H1 (cell line): ENCODE measurements around the gene MRFAP1. TPM values are rescaled to one million over a fixed set of nuclear protein-coding genes. Genes with fewer than 3 reads are reported as not detected.

ENCODE experiments used
- polyA plus RNA-seq, 7 experiments: library from polyadenylated mRNA; depleted of rRNA in 3 of 7; stranded (reverse) in 5 of 7; unstranded in 2 of 7; fragments of >200 nt in 5 of 7; fragments of 200-250 nt in 2 of 7; gene quantifications; 1 replicate in 5 of 7; 2 replicates in 1 of 7; 4 replicates in 1 of 7; pipeline versions ENCODE4 v1.2.1 to v1.2.3, GENCODE V29; 2011 to 2013; ENCODE audit warnings: missing spikeins in 2 of 7, mixed read lengths in 2 of 7
- total RNA-seq: library from RNA; stranded (reverse); fragmentation: NEBNext Ultra II Directional; extraction: Animal tissue kit (Norgen Biotek cat#: 25700); gene quantifications from 2 replicates; pipeline ENCODE4 v1.2.1, GENCODE V29; 2021
- TF ChIP-seq, protein P1 (sequence below): fragments of 300-600 bp; sonication (generic); IDR thresholded peaks from 2 replicates; pipeline ENCODE4 v1.7.1; 2012; ENCODE audit warnings: low read length, moderate library complexity, mild to moderate bottlenecking, inconsistent platforms; ENCODE audit not compliant: insufficient replicate concordance

The MRFAP1 gene
- total and polyA plus RNA-seq, 2 of the 8 experiments (the other 6 are each of a cell fraction or from before 2014, with no cell fraction given): 108 to 307 TPM

DNA sequence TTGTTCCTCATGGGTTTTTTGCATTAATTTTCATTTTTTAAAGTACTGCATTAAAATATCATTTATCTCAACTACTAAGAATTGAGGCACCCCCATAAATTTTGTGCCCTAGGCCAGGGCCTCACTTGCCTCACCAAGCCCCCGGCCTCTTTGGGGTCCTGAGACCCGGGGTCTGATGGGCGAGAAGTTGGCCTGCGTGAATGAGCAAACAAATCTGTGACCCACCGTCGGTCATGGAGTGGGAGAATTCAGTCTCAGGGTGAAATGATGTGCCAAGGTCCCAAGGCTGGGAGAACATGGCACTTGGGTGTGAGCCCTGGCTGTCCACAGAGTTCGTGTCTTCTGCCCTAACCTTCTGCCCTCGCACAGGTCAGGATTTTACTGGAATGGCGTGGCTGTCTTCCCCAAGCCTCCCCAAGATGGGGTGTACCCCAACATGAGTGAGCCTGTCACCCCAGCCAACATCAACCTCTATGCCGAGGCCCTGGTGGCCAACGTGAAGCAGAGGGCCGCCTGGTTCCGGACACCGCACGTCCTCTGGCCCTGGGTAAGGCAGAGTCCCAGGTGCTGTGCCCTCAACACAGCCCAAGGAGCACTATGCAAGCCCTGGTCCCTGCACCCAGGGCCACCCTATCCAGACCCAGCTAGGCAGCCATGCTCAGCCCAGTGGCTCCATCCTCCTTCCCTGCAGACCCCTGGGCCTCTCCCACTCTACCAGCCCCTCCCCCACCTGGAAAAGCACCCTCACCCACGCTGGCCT is 47.5 kb upstream of the MRFAP1 start (continued):
- TF ChIP-seq, protein P1, sequence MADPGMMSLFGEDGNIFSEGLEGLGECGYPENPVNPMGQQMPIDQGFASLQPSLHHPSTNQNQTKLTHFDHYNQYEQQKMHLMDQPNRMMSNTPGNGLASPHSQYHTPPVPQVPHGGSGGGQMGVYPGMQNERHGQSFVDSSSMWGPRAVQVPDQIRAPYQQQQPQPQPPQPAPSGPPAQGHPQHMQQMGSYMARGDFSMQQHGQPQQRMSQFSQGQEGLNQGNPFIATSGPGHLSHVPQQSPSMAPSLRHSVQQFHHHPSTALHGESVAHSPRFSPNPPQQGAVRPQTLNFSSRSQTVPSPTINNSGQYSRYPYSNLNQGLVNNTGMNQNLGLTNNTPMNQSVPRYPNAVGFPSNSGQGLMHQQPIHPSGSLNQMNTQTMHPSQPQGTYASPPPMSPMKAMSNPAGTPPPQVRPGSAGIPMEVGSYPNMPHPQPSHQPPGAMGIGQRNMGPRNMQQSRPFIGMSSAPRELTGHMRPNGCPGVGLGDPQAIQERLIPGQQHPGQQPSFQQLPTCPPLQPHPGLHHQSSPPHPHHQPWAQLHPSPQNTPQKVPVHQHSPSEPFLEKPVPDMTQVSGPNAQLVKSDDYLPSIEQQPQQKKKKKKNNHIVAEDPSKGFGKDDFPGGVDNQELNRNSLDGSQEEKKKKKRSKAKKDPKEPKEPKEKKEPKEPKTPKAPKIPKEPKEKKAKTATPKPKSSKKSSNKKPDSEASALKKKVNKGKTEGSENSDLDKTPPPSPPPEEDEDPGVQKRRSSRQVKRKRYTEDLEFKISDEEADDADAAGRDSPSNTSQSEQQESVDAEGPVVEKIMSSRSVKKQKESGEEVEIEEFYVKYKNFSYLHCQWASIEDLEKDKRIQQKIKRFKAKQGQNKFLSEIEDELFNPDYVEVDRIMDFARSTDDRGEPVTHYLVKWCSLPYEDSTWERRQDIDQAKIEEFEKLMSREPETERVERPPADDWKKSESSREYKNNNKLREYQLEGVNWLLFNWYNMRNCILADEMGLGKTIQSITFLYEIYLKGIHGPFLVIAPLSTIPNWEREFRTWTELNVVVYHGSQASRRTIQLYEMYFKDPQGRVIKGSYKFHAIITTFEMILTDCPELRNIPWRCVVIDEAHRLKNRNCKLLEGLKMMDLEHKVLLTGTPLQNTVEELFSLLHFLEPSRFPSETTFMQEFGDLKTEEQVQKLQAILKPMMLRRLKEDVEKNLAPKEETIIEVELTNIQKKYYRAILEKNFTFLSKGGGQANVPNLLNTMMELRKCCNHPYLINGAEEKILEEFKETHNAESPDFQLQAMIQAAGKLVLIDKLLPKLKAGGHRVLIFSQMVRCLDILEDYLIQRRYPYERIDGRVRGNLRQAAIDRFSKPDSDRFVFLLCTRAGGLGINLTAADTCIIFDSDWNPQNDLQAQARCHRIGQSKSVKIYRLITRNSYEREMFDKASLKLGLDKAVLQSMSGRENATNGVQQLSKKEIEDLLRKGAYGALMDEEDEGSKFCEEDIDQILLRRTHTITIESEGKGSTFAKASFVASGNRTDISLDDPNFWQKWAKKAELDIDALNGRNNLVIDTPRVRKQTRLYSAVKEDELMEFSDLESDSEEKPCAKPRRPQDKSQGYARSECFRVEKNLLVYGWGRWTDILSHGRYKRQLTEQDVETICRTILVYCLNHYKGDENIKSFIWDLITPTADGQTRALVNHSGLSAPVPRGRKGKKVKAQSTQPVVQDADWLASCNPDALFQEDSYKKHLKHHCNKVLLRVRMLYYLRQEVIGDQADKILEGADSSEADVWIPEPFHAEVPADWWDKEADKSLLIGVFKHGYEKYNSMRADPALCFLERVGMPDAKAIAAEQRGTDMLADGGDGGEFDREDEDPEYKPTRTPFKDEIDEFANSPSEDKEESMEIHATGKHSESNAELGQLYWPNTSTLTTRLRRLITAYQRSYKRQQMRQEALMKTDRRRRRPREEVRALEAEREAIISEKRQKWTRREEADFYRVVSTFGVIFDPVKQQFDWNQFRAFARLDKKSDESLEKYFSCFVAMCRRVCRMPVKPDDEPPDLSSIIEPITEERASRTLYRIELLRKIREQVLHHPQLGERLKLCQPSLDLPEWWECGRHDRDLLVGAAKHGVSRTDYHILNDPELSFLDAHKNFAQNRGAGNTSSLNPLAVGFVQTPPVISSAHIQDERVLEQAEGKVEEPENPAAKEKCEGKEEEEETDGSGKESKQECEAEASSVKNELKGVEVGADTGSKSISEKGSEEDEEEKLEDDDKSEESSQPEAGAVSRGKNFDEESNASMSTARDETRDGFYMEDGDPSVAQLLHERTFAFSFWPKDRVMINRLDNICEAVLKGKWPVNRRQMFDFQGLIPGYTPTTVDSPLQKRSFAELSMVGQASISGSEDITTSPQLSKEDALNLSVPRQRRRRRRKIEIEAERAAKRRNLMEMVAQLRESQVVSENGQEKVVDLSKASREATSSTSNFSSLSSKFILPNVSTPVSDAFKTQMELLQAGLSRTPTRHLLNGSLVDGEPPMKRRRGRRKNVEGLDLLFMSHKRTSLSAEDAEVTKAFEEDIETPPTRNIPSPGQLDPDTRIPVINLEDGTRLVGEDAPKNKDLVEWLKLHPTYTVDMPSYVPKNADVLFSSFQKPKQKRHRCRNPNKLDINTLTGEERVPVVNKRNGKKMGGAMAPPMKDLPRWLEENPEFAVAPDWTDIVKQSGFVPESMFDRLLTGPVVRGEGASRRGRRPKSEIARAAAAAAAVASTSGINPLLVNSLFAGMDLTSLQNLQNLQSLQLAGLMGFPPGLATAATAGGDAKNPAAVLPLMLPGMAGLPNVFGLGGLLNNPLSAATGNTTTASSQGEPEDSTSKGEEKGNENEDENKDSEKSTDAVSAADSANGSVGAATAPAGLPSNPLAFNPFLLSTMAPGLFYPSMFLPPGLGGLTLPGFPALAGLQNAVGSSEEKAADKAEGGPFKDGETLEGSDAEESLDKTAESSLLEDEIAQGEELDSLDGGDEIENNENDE: no peak
